Thymus (tissue), 14 donors: Measurements from ENCODE around the gene OR8H2. TPM values are rescaled to one million over a fixed set of nuclear protein-coding genes. Genes with fewer than 3 reads are reported as not detected.
"Not testable (repeated sequence)": the region's sequence is repeated elsewhere in the genome, so short reads cannot be mapped to it uniquely, and the experiment has no call there.

Source experiments
- DNase-seq, 9 donors: peaks; one replicate each; pipeline ENCODE4 v3.0.0-alpha.2; 2013; ENCODE audit warnings: low spot score in 9 of 9, low read depth in 6 of 9, missing footprints in 1 of 9
- H3K27ac ChIP-seq, 2 donors: one replicate each; pipeline ENCODE4 v1.5.1; 2013; ENCODE audit warnings: control low read depth in 1 of 2, low read depth in 1 of 2, low read length in 1 of 2, mild to moderate bottlenecking in 1 of 2, moderate library complexity in 1 of 2
- H3K27me3 ChIP-seq, 2 donors: one replicate each; pipeline ENCODE4 v1.5.1; 2013; ENCODE audit warnings: low read length in 1 of 2; ENCODE audit not compliant: control insufficient read depth in 2 of 2, insufficient read depth in 1 of 2
- H3K36me3 ChIP-seq, 2 donors: one replicate each; pipeline ENCODE4 v1.5.1; 2013; ENCODE audit warnings: low read length in 1 of 2, mild to moderate bottlenecking in 1 of 2, moderate library complexity in 1 of 2; ENCODE audit not compliant: control insufficient read depth in 2 of 2, insufficient read depth in 2 of 2
- H3K4me1 ChIP-seq, 2 donors: one replicate each; pipeline ENCODE4 v1.5.1; 2013; ENCODE audit warnings: low read length in 2 of 2; ENCODE audit not compliant: control insufficient read depth in 2 of 2, insufficient read depth in 2 of 2
- H3K4me3 ChIP-seq, 2 donors: one replicate each; pipeline ENCODE4 v1.5.1; 2013; ENCODE audit warnings: low read length in 2 of 2, control low read depth in 1 of 2, mild to moderate bottlenecking in 1 of 2
- H3K9me3 ChIP-seq, 2 donors: one replicate each; pipeline ENCODE4 v1.5.1; 2013; ENCODE audit warnings: low read length in 1 of 2, mild to moderate bottlenecking in 1 of 2; ENCODE audit not compliant: control insufficient read depth in 2 of 2, insufficient read depth in 1 of 2
- WGBS: extraction: QIAGEN DNeasy Blood & Tissue Kit; methylation state at CpG from one replicate; pipeline ENCODE4 v1.1.7; 2013; 5-methylcytosine and 5-hydroxymethylcytosine counted together
- long read RNA-seq, 10 donors: transcript quantifications; one replicate each; lab custom pipeline, GENCODE V29; 2026
- polyA plus RNA-seq: library from polyadenylated mRNA; stranded (reverse); fragments of 200-250 nt; gene quantifications from one replicate; pipeline ENCODE4 v1.2.3, GENCODE V29; 2013
- total RNA-seq: library from RNA; stranded (reverse); fragments of 120-200 nt; gene quantifications from one replicate; pipeline ENCODE4 v1.2.4, GENCODE V29; 2013
- donor health status: healthy.

The OR8H2 gene
- total RNA-seq: not detected
- not detected for polyA plus RNA-seq
- long read RNA-seq, donor 1: 0 reads
- long read RNA-seq, donor 2: 0 reads
- long read RNA-seq, donor 3: 0 reads
- long read RNA-seq, donor 4: 0 reads
- long read RNA-seq, donor 5: 0 reads
- long read RNA-seq, donor 6: 0 reads
- long read RNA-seq, donor 7, partial matches to known transcripts: 0 of 1 reads
- long read RNA-seq, donor 7, other reads (novel, unspliced or antisense): 0 of 1 reads
- long read RNA-seq, donor 8: 0 reads
- long read RNA-seq, donor 9: 0 reads
- long read RNA-seq, donor 10: 0 reads

GRCh38 chr11:56103210-56103737 is at the start of gene OR8H2:
OR8H2 (plus strand) TSS chr11:56103687; CDS start chr11:56105043, 1,356 bp downstream.
- H3K4me3 ChIP-seq: no peak within 1 kb of the TSS
- no peak for DNase-seq
- no peaks in the 10 kb centered on the region for H3K9me3 ChIP-seq
- no peaks in the 10 kb centered on the region for H3K4me1 ChIP-seq
- no peaks in the 10 kb centered on the region for H3K36me3 ChIP-seq
- no peaks in the 10 kb centered on the region for H3K27me3 ChIP-seq
- H3K27ac ChIP-seq: no peak within 1 kb of the TSS

- H3K36me3 ChIP-seq, H3K27ac ChIP-seq, H3K4me1 ChIP-seq, H3K27me3 ChIP-seq, H3K9me3 ChIP-seq, DNase-seq, H3K4me3 ChIP-seq: not testable (repeated sequence)
- WGBS: 46% methylated on average over 4 of the region's 4 CpGs
Observed at GRCh38 chr11:56056366-56056765, 47.1 kb upstream of the OR8H2 start.

GRCh38 chr11:56057661-56058237 is 45.7 kb upstream of the OR8H2 start:
- H3K9me3 ChIP-seq, DNase-seq, H3K36me3 ChIP-seq, H3K27me3 ChIP-seq, H3K27ac ChIP-seq, H3K4me3 ChIP-seq, H3K4me1 ChIP-seq: not testable (repeated sequence)
- WGBS: 35% methylated on average over 7 of the region's 7 CpGs

- not testable (repeated sequence) for DNase-seq, H3K36me3 ChIP-seq, H3K4me1 ChIP-seq, H3K9me3 ChIP-seq, H3K4me3 ChIP-seq, H3K27me3 ChIP-seq, H3K27ac ChIP-seq
- WGBS: 76% methylated on average over 7 of the region's 7 CpGs
Observed at GRCh38 chr11:56058260-56058780, 45.2 kb upstream of the OR8H2 start.

- Histone ChIP-seq H3K27ac (no peak overlapping the region), H3K9me3 (no peaks in the 10 kb centered on the region), H3K36me3 (no peaks in the 10 kb centered on the region), H3K27me3 (no peaks in the 10 kb centered on the region), H3K4me1 (no peaks in the 10 kb centered on the region), H3K4me3 (no peak overlapping the region)
- WGBS: 81% methylated on average over 2 of the region's 2 CpGs
- DNase-seq: no peak
Observed at GRCh38 chr11:56066980-56067379, 36.5 kb upstream of the OR8H2 start.

- no peaks in the 10 kb centered on the region for H3K4me1 ChIP-seq
- H3K4me3 ChIP-seq: no peak overlapping the region
- H3K27me3 ChIP-seq: no peaks in the 10 kb centered on the region
- peaks cover 0 to 3% of the 10 kb centered on the region in 2 donors for H3K9me3 ChIP-seq
- no peak overlapping the region for H3K27ac ChIP-seq
- no peaks in the 10 kb centered on the region for H3K36me3 ChIP-seq
- 80% methylated on average over 3 of the region's 3 CpGs for WGBS
- DNase-seq: no peak
Observed at GRCh38 chr11:56089697-56090096, 13.8 kb upstream of the OR8H2 start.

GRCh38 chr11:56093008-56093407 is 10.5 kb upstream of the OR8H2 start, which contains the start of gene OR8I2:
OR8I2 (plus strand) TSS chr11:56093308; CDS start chr11:56093308, 0 bp downstream.
- Histone ChIP-seq H3K27me3 (no peaks in the 10 kb centered on the region), H3K4me3 (no peak within 1 kb of the TSS), H3K9me3 (no peaks in the 10 kb centered on the region), H3K36me3 (no peaks in the 10 kb centered on the region), H3K27ac (no peak within 1 kb of the TSS), H3K4me1 (no peaks in the 10 kb centered on the region)
- no peak for DNase-seq
- WGBS: 64% methylated on average over 3 of the region's 3 CpGs

- H3K4me3 ChIP-seq: no peak within 1 kb of the TSS
- H3K36me3 ChIP-seq: no peaks in the 10 kb centered on the region
- H3K9me3 ChIP-seq: no peaks in the 10 kb centered on the region
- H3K27ac ChIP-seq: no peak within 1 kb of the TSS
- no peaks in the 10 kb centered on the region for H3K4me1 ChIP-seq
- no peak for DNase-seq
- H3K27me3 ChIP-seq: no peaks in the 10 kb centered on the region
- 93% methylated on average over 6 of the region's 6 CpGs for WGBS
Observed at GRCh38 chr11:56122073-56122472, 18.6 kb downstream of the OR8H2 start, which contains the start of gene OR8H3. OR8H3 (plus strand) TSS chr11:56122373; CDS start chr11:56122373, 0 bp downstream.

GRCh38 chr11:56140151-56140661 is 36.7 kb downstream of the OR8H2 start, which contains the start of gene OR8J3:
OR8J3 (minus strand) TSS chr11:56140201; CDS start chr11:56137718, 2,483 bp downstream.
- Histone ChIP-seq H3K4me3 (no peak within 1 kb of the TSS), H3K4me1 (no peaks in the 10 kb centered on the region), H3K27me3 (no peaks in the 10 kb centered on the region), H3K9me3 (peaks cover 0 to 4% of the 10 kb centered on the region in 2 donors), H3K27ac (no peak within 1 kb of the TSS), H3K36me3 (no peaks in the 10 kb centered on the region)
- no peak for DNase-seq
